BE2C (cell line): ENCODE results near the gene NFE2L3.
"Not testable (repeated sequence)": the region's sequence is repeated elsewhere in the genome, so short reads cannot be mapped to it uniquely, and the experiment has no call there.

Experiments
- DNase-seq: peaks from one replicate; pipeline ENCODE4 v3.0.0-alpha.2; 2020
- H3K27me3 ChIP-seq: fragments of 250-450 bp; sonication (Bioruptor Pico); 2 replicates; pipeline ENCODE4 v1.5.1; 2020; ENCODE audit warnings: mild to moderate bottlenecking
- H3K36me3 ChIP-seq: fragments of 250-450 bp; sonication (Bioruptor Pico); 2 replicates; pipeline ENCODE4 v1.5.1; 2020; ENCODE audit warnings: mild to moderate bottlenecking
- H3K4me1 ChIP-seq: fragments of 250-450 bp; sonication (Bioruptor Pico); 2 replicates; pipeline ENCODE4 v1.5.1; 2020
- H3K4me3 ChIP-seq: 2 replicates; pipeline ENCODE4 v1.5.1; 2011; ENCODE audit warnings: low read depth, low read length
- H3K9me3 ChIP-seq: fragments of 250-450 bp; sonication (Bioruptor Pico); 2 replicates; pipeline ENCODE4 v1.5.1; 2020
- TF ChIP-seq, protein P1 (sequence below): IDR thresholded peaks from 2 replicates; pipeline ENCODE4 v1.5.1; 2012; ENCODE audit warnings: mild to moderate bottlenecking, low read depth, low read length

The NFE2L3 gene

DNA sequence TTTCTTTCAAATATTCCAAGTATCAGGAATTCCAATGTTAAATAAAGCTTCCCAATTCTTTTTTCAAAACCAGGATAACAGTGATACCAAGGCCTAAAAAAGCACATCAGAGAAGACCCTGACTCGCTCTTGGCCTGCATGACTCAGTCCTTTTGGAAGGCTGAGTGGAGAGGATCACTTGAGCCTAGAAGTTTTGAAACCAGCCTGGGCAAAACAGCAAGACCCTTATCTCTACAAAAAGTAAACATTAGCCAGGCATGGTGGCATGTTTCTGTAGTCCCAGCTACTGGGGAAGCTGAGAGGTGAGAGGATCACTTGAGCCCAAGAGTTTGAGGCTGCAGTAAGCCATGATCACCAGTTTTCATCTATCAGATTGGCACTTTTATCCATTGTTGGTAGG is 18.7 kb downstream of the NFE2L3 start:
- no peaks in the 10 kb centered on the region for H3K36me3 ChIP-seq
- no peak overlapping the region for H3K4me3 ChIP-seq
- H3K9me3 ChIP-seq: no peaks in the 10 kb centered on the region
- TF ChIP-seq, protein P1, sequence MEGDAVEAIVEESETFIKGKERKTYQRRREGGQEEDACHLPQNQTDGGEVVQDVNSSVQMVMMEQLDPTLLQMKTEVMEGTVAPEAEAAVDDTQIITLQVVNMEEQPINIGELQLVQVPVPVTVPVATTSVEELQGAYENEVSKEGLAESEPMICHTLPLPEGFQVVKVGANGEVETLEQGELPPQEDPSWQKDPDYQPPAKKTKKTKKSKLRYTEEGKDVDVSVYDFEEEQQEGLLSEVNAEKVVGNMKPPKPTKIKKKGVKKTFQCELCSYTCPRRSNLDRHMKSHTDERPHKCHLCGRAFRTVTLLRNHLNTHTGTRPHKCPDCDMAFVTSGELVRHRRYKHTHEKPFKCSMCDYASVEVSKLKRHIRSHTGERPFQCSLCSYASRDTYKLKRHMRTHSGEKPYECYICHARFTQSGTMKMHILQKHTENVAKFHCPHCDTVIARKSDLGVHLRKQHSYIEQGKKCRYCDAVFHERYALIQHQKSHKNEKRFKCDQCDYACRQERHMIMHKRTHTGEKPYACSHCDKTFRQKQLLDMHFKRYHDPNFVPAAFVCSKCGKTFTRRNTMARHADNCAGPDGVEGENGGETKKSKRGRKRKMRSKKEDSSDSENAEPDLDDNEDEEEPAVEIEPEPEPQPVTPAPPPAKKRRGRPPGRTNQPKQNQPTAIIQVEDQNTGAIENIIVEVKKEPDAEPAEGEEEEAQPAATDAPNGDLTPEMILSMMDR: no peak
- H3K27me3 ChIP-seq: no peaks in the 10 kb centered on the region
- no peak for DNase-seq
- H3K4me1 ChIP-seq: no peaks in the 10 kb centered on the region

DNA sequence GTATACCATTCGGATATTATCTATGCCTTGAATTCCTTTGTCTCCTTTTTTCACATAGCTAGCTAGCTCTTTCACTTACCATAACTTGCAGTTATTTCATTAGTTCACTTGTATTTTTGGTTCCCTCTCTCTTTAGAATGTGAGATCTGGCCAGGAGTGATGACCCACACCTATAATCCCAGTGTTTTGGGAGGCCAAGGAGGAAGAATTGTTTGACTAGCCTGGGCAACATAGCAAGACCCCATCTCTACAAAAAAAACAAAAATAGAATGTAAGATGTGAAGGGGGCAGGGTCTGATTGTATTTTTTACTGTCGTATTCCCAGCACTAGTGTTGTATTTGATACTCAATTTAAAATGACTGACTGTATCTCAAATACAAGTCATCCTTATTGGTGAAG is 19.6 kb downstream of the NFE2L3 start:
- Histone ChIP-seq H3K4me1 (no peaks in the 10 kb centered on the region), H3K4me3 (no peak overlapping the region), H3K9me3 (no peaks in the 10 kb centered on the region), H3K36me3 (no peaks in the 10 kb centered on the region), H3K27me3 (no peaks in the 10 kb centered on the region)
- TF ChIP-seq, protein P1: no peak
- no peak for DNase-seq

GRCh38 chr7:26172048-26172447 is 20.1 kb downstream of the NFE2L3 start:
- no peak overlapping the region for H3K4me3 ChIP-seq
- H3K9me3 ChIP-seq: no peaks in the 10 kb centered on the region
- TF ChIP-seq, protein P1: no peak
- H3K4me1 ChIP-seq: no peaks in the 10 kb centered on the region
- no peak for DNase-seq
- no peaks in the 10 kb centered on the region for H3K27me3 ChIP-seq
- no peaks in the 10 kb centered on the region for H3K36me3 ChIP-seq

GRCh38 chr7:26175903-26176302 is 23.9 kb downstream of the NFE2L3 start:
- not testable (repeated sequence) for H3K36me3 ChIP-seq, DNase-seq, H3K4me1 ChIP-seq, H3K27me3 ChIP-seq, H3K9me3 ChIP-seq, H3K4me3 ChIP-seq

DNA sequence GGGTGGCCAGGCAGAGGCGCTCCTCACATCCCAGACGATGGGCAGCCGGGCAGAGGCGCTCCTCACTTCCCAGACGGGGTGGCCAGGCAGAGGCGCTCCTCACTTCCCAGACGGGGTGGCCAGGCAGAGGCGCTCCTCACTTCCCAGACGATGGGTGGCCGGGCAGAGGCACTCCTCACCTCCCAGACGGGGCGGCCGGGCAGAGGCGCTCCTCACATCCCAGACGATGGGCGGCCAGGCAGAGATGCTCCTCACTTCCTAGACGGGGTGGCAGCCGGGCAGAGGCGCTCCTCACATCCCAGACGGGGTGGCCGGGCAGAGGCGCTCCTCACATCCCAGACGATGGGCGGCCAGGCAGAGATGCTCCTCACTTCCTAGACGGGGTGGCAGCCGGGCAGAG is 24.7 kb downstream of the NFE2L3 start:
- not testable (repeated sequence) for DNase-seq, H3K9me3 ChIP-seq, H3K4me1 ChIP-seq, H3K4me3 ChIP-seq, H3K27me3 ChIP-seq, H3K36me3 ChIP-seq

DNA sequence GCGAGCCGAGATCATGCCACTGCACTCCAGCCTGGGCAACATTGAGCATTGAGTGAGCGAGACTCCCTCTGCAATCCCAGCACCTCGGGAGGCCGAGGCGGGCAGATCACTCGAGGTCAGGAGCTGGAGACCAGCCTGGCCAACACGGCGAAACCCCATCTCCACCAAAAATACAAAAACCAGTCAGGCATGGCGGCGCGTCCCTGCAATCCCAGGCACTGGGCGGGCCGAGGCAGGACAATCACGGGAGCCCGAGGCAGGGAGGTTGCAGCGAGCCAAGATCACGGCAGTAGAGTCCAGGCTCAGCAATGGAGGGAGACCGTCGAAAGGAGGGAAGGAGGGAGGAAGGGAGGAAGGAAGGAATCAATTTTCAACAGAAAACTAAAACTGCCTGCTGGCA is 25.3 kb downstream of the NFE2L3 start:
- H3K27me3 ChIP-seq, H3K36me3 ChIP-seq, H3K4me3 ChIP-seq, H3K9me3 ChIP-seq, H3K4me1 ChIP-seq, DNase-seq: not testable (repeated sequence)

DNA sequence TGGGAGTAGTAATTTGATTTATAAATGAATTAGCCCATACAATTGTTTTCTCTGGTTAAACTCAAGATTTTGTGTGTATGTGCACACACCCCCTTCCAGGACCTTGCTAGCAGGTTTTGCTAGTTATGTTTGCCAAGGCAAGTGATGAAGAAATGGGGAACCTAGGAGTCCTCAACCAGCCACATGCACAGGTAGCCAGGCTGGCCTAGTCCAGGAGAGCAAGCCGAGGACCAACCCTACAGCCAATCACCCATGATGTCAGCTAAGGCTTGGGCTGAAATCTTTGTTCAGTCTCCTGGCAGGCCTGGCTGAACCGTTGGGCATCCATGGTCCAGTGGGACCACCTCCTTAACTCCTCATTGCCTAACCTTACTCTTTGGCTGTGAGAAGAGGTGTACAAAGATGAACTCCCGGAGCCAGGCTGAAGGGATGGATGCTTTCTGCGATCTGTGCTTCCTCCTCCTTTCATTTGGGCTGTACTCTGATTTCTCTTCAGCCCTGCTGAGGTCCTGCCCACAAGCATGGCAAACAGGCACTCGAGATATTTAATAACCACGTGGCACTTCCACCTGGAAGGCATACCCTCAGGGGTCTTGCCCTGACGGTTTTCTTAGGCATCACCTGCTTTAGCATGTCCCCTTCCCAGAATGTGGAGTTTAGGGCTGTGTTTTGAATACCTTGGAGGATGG is 26.4 kb downstream of the NFE2L3 start:
- no peaks in the 10 kb centered on the region for H3K9me3 ChIP-seq
- no peaks in the 10 kb centered on the region for H3K36me3 ChIP-seq
- H3K27me3 ChIP-seq: no peaks in the 10 kb centered on the region
- no peaks in the 10 kb centered on the region for H3K4me1 ChIP-seq
- no peak for DNase-seq
- no peak overlapping the region for H3K4me3 ChIP-seq
- TF ChIP-seq, protein P1: no peak

DNA sequence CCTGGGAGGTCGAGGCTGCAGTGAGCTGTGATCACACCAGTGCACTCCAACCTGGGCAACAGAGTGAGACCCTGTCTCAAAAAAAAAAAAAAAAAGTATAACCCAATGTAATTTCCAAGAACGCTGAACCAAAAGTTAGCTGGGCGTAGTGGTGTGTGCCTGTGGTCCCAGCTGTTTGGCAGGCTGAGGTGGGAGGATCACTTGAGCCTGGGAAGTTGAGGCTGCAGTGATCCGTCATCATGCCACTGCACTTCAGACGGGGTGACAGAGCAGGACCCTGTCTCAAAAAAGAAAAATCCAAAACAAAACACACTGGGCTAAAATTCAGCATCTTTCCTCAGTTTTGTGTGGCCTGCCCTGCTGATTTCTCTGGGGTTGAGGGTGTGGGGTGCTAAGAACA is 27.4 kb downstream of the NFE2L3 start:
- no peak for DNase-seq
- no peaks in the 10 kb centered on the region for H3K9me3 ChIP-seq
- no peaks in the 10 kb centered on the region for H3K27me3 ChIP-seq
- H3K36me3 ChIP-seq: no peaks in the 10 kb centered on the region
- no peak overlapping the region for H3K4me3 ChIP-seq
- no peaks in the 10 kb centered on the region for H3K4me1 ChIP-seq
- TF ChIP-seq, protein P1: no peak
